ENCODE measurements around the gene LMNTD2.

GRCh38 chr11:532527-532985, 28.0 kb downstream of the LMNTD2 start:
- TF ChIP-seq, protein P1, sequence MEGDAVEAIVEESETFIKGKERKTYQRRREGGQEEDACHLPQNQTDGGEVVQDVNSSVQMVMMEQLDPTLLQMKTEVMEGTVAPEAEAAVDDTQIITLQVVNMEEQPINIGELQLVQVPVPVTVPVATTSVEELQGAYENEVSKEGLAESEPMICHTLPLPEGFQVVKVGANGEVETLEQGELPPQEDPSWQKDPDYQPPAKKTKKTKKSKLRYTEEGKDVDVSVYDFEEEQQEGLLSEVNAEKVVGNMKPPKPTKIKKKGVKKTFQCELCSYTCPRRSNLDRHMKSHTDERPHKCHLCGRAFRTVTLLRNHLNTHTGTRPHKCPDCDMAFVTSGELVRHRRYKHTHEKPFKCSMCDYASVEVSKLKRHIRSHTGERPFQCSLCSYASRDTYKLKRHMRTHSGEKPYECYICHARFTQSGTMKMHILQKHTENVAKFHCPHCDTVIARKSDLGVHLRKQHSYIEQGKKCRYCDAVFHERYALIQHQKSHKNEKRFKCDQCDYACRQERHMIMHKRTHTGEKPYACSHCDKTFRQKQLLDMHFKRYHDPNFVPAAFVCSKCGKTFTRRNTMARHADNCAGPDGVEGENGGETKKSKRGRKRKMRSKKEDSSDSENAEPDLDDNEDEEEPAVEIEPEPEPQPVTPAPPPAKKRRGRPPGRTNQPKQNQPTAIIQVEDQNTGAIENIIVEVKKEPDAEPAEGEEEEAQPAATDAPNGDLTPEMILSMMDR (IDR thresholded peaks at IDR 0.05), result no peak
- no peak for TF ChIP-seq POLR2A (IDR thresholded peaks at IDR 0.05)
- no peak for TF ChIP-seq EP300 (IDR thresholded peaks at IDR 0.05)

All from tibial nerve (tissue), 4 donors.